Spleen (tissue), 11 donors: ENCODE measurements around the gene GJA9. TPM values are rescaled to one million over a fixed set of nuclear protein-coding genes. Genes with fewer than 3 reads are reported as not detected.

Experiments used
- DNase-seq: peaks from one replicate; pipeline ENCODE4 v3.0.0-alpha.2; 2020
- H3K27ac ChIP-seq, 8 donors: fragments of 200-600 bp; sonication (generic) in 7 of 8; 1 replicate in 4 of 8; 2 replicates in 4 of 8; pipeline versions ENCODE4 v1.5.0 to v1.8.0; 2016 to 2021; ENCODE audit warnings: inconsistent platforms in 4 of 8, mild to moderate bottlenecking in 4 of 8, moderate library complexity in 1 of 8
- H3K27me3 ChIP-seq, 7 donors: fragments of 200-600 bp; sonication (generic) in 6 of 7; replicated peaks in 1 of 7; 1 replicate in 4 of 7; 2 replicates in 3 of 7; pipeline versions ENCODE4 v1.5.0 to v1.8.0; 2016 to 2021; ENCODE audit warnings: inconsistent platforms in 3 of 7, mild to moderate bottlenecking in 1 of 7
- H3K36me3 ChIP-seq, 6 donors: fragments of 200-600 bp; sonication (generic) in 5 of 6; 1 replicate in 4 of 6; 2 replicates in 2 of 6; pipeline versions ENCODE4 v1.5.0 to v1.8.0; 2016 to 2021; ENCODE audit warnings: inconsistent platforms in 2 of 6
- H3K4me1 ChIP-seq, 6 donors: fragments of 200-600 bp; sonication (generic) in 5 of 6; 1 replicate in 3 of 6; 2 replicates in 3 of 6; pipeline versions ENCODE4 v1.5.0 to v1.8.0; 2016 to 2021; ENCODE audit warnings: inconsistent platforms in 3 of 6
- H3K4me3 ChIP-seq, 8 donors: fragments of 200-600 bp; sonication (generic) in 7 of 8; 1 replicate in 4 of 8; 2 replicates in 4 of 8; pipeline versions ENCODE4 v1.5.0 to v1.8.0; 2016 to 2021; ENCODE audit warnings: inconsistent platforms in 4 of 8, mild to moderate bottlenecking in 4 of 8, moderate library complexity in 2 of 8
- H3K9me3 ChIP-seq, 8 donors: fragments of 200-600 bp; sonication (generic) in 7 of 8; 1 replicate in 4 of 8; 2 replicates in 4 of 8; pipeline versions ENCODE4 v1.5.0 to v1.8.0; 2016 to 2021; ENCODE audit warnings: inconsistent platforms in 4 of 8
- POLR2A ChIP-seq, 3 donors: fragments of 450-650 bp; IDR thresholded peaks; one replicate each; pipeline ENCODE4 v1.5.1; 2017; ENCODE audit warnings: antibody characterized with exemption in 3 of 3, mild to moderate bottlenecking in 1 of 3
- POLR2AphosphoS5 ChIP-seq, 3 donors: sonication (generic); formaldehyde crosslinking; IDR thresholded peaks; one replicate each; pipeline ENCODE4 v1.5.1; 2017; ENCODE audit warnings: antibody characterized with exemption in 3 of 3
- WGBS, 5 donors: extraction: QIAGEN DNeasy Blood & Tissue Kit in 3 of 5; methylation state at CpG; one replicate each; pipeline versions ENCODE4 v1.1.5 to v1.1.7; 2013 to 2018; 5-methylcytosine and 5-hydroxymethylcytosine counted together
- intact Hi-C: fragments of 100-400 bp; cut with DNase I; formaldehyde crosslinking; loops from one replicate; pipeline ENCODE4 v1.15.0; 2023; ENCODE audit warnings: low total_unique reads
- polyA plus RNA-seq, 3 donors: library from polyadenylated mRNA; stranded (reverse); fragments of 200-250 nt; gene quantifications; one replicate each; pipeline ENCODE4 v1.2.1, GENCODE V29; 2013
- total RNA-seq, 7 donors: library from RNA; depleted of rRNA in 3 of 7; stranded (reverse); fragments of >200 nt in 3 of 7; fragmentation: NEBNext Ultra II Directional in 4 of 7; extraction: Animal tissue kit (Norgen Biotek cat#: 25700) in 4 of 7; gene quantifications; one replicate each; pipeline versions ENCODE4 v1.1.0 to v1.2.1, GENCODE V29; 2016 to 2021
- TF ChIP-seq, protein P1 (sequence below), 11 experiments: fragments of 200-600 bp in 7 of 11; fragments of 450-650 bp in 4 of 11; sonication (generic) in 4 of 11; IDR thresholded peaks in 8 of 11; conservative IDR thresholded peaks in 3 of 11; 1 replicate in 7 of 11; 2 replicates in 4 of 11; pipeline versions ENCODE4 v1.4.0 to v1.8.0; 2016 to 2021; ENCODE audit warnings: antibody characterized with exemption in 11 of 11, inconsistent platforms in 4 of 11, mild to moderate bottlenecking in 1 of 11
- donor health status: healthy with polysubstance abuse.
- donor health status: DM: no; HTN: no; CAD: no; lungs with moderate emphysema.
- donor health status: DM: no; HTN: no; CAD: no.
- donor health status: Bipolar disorder and iron deficiency.
- donor health status: healthy.
- donor health status: DM: no; HTN: no; CAD: no.
- donor health status: DM: yes; HTN: yes; CAD: no.

The GJA9 gene
- total and polyA plus RNA-seq, 10 donors, result 0.06 TPM; not detected in 9

DNA sequence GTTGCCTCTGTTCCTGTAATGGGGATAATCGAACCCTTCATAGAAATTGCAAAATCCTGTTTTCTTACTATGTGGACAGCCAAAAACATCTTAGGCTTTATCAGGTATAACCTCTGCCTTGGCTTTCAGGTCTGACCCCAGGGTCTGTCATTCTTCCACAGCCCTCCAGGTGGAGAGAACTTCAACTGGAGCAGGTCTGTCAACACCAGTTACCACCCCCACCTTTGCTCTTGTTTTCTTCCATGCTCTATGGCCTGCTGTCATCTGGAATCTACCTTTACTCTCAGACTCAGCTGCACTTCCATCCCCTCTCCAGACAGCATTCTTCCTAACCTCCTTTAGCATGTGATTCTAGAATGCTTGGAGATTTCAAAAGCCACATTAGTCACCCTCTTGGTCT, 10.4 kb upstream of the GJA9 start:
- TF ChIP-seq POLR2A (IDR thresholded peaks at IDR 0.05) (no peak), POLR2AphosphoS5 (IDR thresholded peaks at IDR 0.05) (no peak)
- TF ChIP-seq, protein P1, sequence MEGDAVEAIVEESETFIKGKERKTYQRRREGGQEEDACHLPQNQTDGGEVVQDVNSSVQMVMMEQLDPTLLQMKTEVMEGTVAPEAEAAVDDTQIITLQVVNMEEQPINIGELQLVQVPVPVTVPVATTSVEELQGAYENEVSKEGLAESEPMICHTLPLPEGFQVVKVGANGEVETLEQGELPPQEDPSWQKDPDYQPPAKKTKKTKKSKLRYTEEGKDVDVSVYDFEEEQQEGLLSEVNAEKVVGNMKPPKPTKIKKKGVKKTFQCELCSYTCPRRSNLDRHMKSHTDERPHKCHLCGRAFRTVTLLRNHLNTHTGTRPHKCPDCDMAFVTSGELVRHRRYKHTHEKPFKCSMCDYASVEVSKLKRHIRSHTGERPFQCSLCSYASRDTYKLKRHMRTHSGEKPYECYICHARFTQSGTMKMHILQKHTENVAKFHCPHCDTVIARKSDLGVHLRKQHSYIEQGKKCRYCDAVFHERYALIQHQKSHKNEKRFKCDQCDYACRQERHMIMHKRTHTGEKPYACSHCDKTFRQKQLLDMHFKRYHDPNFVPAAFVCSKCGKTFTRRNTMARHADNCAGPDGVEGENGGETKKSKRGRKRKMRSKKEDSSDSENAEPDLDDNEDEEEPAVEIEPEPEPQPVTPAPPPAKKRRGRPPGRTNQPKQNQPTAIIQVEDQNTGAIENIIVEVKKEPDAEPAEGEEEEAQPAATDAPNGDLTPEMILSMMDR (IDR thresholded peaks at IDR 0.05 in 8 of 11, conservative IDR thresholded peaks at IDR 0.05 in 3 of 11), result no peak
- H3K9me3 ChIP-seq, result no peaks in the 10 kb centered on the region
- no peaks in the 10 kb centered on the region for H3K4me1 ChIP-seq
- H3K4me3 ChIP-seq, result no peak overlapping the region
- 78 to 100% (median 93%) methylated on average over 1 of the region's 1 CpG for WGBS, 5 donors
- H3K27ac ChIP-seq, result no peak overlapping the region
- no peak for DNase-seq
- no peaks in the 10 kb centered on the region for H3K27me3 ChIP-seq
- no peaks in the 10 kb centered on the region for H3K36me3 ChIP-seq
- intact Hi-C loops, result no loop called here

DNA sequence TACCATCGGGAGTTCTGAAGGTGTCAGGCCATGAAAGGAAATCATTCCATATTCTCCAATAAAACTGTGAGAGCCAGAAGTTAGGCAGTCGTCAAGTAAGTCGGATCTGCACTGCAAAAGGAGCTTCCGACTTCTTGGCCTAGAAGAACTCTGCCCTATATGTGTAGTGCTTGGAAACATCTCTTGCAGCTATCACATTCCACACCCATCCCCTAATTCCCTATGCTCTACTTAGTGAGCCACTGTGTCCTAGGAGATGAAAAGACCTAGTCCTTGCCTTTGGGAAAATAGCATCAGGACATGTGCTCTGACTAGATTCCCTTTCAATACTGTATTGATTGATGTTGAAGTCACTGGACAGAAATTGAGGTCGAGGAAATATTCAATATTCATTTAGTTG, 8.2 kb upstream of the GJA9 start:
- TF ChIP-seq POLR2A (IDR thresholded peaks at IDR 0.05), result no peak
- TF ChIP-seq, protein P1 (IDR thresholded peaks at IDR 0.05 in 8 of 11, conservative IDR thresholded peaks at IDR 0.05 in 3 of 11), result no peak
- TF ChIP-seq POLR2AphosphoS5 (IDR thresholded peaks at IDR 0.05), result no peak
- Histone ChIP-seq H3K27ac (no peak overlapping the region), H3K27me3 (no peaks in the 10 kb centered on the region), H3K36me3 (no peaks in the 10 kb centered on the region), H3K4me3 (no peak overlapping the region), H3K9me3 (no peaks in the 10 kb centered on the region), H3K4me1 (no peaks in the 10 kb centered on the region)
- intact Hi-C loops, result no loop called here
- 73 to 90% (median 80%) methylated on average over 5 of the region's 5 CpGs for WGBS, 5 donors
- no peak for DNase-seq

DNA sequence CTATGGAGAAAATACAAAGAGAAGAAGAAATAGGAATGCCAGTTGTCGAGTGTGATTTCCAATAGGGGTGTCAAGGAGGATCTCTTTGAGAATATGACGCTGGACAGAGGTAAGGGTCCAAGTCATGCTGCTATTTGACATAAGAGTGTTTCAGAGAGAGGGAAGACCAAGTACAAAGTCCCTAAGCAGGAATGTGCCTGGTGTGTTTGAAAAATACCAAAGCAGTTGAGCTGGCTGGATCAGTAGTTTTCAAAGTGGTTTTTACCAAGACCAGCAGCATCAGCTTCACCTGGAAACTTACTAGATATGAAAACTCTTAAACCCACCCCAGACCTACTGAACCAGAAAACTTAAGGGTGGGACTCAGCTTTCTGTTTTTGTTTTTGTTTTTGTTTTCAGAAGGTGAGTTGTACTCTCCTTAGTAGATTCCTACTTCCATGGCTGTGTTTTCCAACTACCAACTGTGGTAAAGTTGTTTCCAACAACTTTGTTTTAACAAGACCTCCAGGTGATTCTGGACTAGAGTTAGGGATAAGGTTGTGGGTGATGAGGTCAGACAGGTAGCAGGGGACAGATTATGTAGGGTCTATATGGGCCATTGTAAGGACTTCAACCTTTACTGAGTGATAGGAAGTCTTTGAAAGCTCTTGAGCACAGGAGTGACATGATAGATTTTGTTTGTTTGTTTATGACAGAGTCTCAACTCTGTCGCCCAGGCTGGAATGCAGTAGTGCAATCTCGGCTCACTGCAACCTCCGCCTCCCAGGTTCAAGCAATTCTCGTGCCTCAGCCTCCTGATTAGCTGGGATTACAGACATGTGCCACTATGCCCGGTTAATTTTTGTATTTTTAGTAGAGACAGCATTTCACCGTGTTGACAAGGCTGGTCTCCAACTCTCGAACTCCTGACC, 7.3 kb upstream of the GJA9 start:
- TF ChIP-seq POLR2A (IDR thresholded peaks at IDR 0.05) (no peak), POLR2AphosphoS5 (IDR thresholded peaks at IDR 0.05) (no peak)
- TF ChIP-seq, protein P1 (IDR thresholded peaks at IDR 0.05 in 8 of 11, conservative IDR thresholded peaks at IDR 0.05 in 3 of 11), result no peak
- WGBS, 5 donors, result 80 to 93% (median 91%) methylated on average over 9 of the region's 9 CpGs
- intact Hi-C loops, result no loop called here

DNA sequence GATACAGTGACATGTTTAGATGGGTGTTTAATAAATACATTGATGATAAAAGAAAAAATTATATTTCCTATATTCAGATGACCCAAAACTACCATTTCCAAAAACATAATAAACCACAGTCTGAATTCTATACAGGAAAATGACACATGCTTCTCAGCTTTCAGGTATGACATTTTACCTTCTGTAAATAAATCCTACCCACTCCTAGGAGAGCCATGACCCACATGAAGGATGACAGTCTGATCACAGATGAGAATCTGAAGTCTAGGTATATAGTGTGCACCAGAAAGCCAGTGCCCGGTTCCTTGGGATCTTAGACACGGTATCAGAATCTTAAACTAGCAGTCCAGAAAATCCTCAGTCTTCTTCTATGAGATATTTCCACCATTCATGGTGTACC, 3.7 kb upstream of the GJA9 start:
- no peak for DNase-seq
- intact Hi-C loops, result no loop called here
- Histone ChIP-seq H3K4me3 (no peak overlapping the region), H3K4me1 (no peaks in the 10 kb centered on the region), H3K27ac (no peak overlapping the region), H3K36me3 (no peaks in the 10 kb centered on the region), H3K27me3 (no peaks in the 10 kb centered on the region), H3K9me3 (no peaks in the 10 kb centered on the region)
- WGBS, 5 donors, result 91 to 98% (median 95%) methylated on average over 2 of the region's 2 CpGs
- no peak for TF ChIP-seq POLR2A (IDR thresholded peaks at IDR 0.05)
- TF ChIP-seq, protein P1 (IDR thresholded peaks at IDR 0.05 in 8 of 11, conservative IDR thresholded peaks at IDR 0.05 in 3 of 11), result no peak
- no peak for TF ChIP-seq POLR2AphosphoS5 (IDR thresholded peaks at IDR 0.05)

More for the DNA sequence above, 7.3 kb upstream of the GJA9 start:
- no peaks in the 10 kb centered on the region for H3K9me3 ChIP-seq
- H3K27me3 ChIP-seq, result no peaks in the 10 kb centered on the region
- no peaks in the 10 kb centered on the region for H3K36me3 ChIP-seq
- H3K4me1 ChIP-seq, result no peaks in the 10 kb centered on the region
- no peak for DNase-seq
- no peak overlapping the region for H3K27ac ChIP-seq
- no peak overlapping the region for H3K4me3 ChIP-seq
